ENCODE measurements around the gene SMIM27. TPM values are rescaled to one million over a fixed set of nuclear protein-coding genes. Genes with fewer than 3 reads are reported as not detected.

The SMIM27 gene
- total and polyA plus RNA-seq, 2 donors from 2014 or later: 14.6 to 36.9 TPM

GRCh38 chr9:32526707-32527048 is 25.4 kb upstream of the SMIM27 start:
- DNase-seq (no peak), FAIRE-seq (no peak)
- intact Hi-C loops (cut with DNase I): no loop called here
- H3K4me3 ChIP-seq (ENCODE audit: low read length in 3 of 3): peak overlapping the region; percentile 88 to 99 (median 96)
- peak overlapping the region; percentile 61 to 98 (median 83) for H3K9ac ChIP-seq (ENCODE audit: low read length in 3 of 3)
- no peaks in the 10 kb centered on the region for H3K9me3 ChIP-seq (ENCODE audit: control insufficient read depth in 2 of 3, insufficient read depth in 1 of 3, low read length in 3 of 3)
- no peaks in the 10 kb centered on the region for H3K27me3 ChIP-seq (ENCODE audit: control insufficient read depth, insufficient read depth, low read length)
- TF ChIP-seq CTCF (IDR thresholded peaks at IDR 0.05; ENCODE audit: borderline replicate concordance, extremely low read depth, insufficient read depth): no peak
- H3K27ac ChIP-seq (ENCODE audit: low read depth in 2 of 2, low read length in 2 of 2): peak overlapping the region in 1 of 2 donors; percentile 86
- no peaks in the 10 kb centered on the region for H3K36me3 ChIP-seq (ENCODE audit: control insufficient read depth in 2 of 3, insufficient read depth in 3 of 3, low read length in 3 of 3)
- H3K4me1 ChIP-seq (ENCODE audit: control insufficient read depth in 2 of 3, insufficient read depth in 2 of 3, low read depth in 1 of 3, low read length in 3 of 3): peaks cover 0 to 7% (median 3%) of the 10 kb centered on the region in 3 donors

- Histone ChIP-seq H3K27me3 (ENCODE audit: control insufficient read depth, insufficient read depth, low read length) (no peaks in the 10 kb centered on the region), H3K4me1 (ENCODE audit: control insufficient read depth in 2 of 3, insufficient read depth in 2 of 3, low read depth in 1 of 3, low read length in 3 of 3) (no peaks in the 10 kb centered on the region), H3K9ac (ENCODE audit: low read length in 3 of 3) (no peak overlapping the region), H3K27ac (ENCODE audit: low read depth in 2 of 2, low read length in 2 of 2) (no peak overlapping the region), H3K36me3 (ENCODE audit: control insufficient read depth in 2 of 3, insufficient read depth in 3 of 3, low read length in 3 of 3) (no peaks in the 10 kb centered on the region), H3K9me3 (ENCODE audit: control insufficient read depth in 2 of 3, insufficient read depth in 1 of 3, low read length in 3 of 3) (no peaks in the 10 kb centered on the region), H3K4me3 (ENCODE audit: low read length in 3 of 3) (no peak overlapping the region)
- no peak for DNase-seq
- no peak for FAIRE-seq
- no peak for TF ChIP-seq CTCF (IDR thresholded peaks at IDR 0.05; ENCODE audit: borderline replicate concordance, extremely low read depth, insufficient read depth)
- intact Hi-C loops (cut with DNase I): no loop called here
Observed at GRCh38 chr9:32533336-32533735, 18.8 kb upstream of the SMIM27 start.

GRCh38 chr9:32533816-32534215 is 18.3 kb upstream of the SMIM27 start:
- no peak for DNase-seq
- intact Hi-C loops (cut with DNase I): no loop called here
- FAIRE-seq: no peak
- Histone ChIP-seq H3K4me1 (ENCODE audit: control insufficient read depth in 2 of 3, insufficient read depth in 2 of 3, low read depth in 1 of 3, low read length in 3 of 3) (no peaks in the 10 kb centered on the region), H3K36me3 (ENCODE audit: control insufficient read depth in 2 of 3, insufficient read depth in 3 of 3, low read length in 3 of 3) (no peaks in the 10 kb centered on the region), H3K4me3 (ENCODE audit: low read length in 3 of 3) (no peak overlapping the region), H3K9me3 (ENCODE audit: control insufficient read depth in 2 of 3, insufficient read depth in 1 of 3, low read length in 3 of 3) (no peaks in the 10 kb centered on the region), H3K9ac (ENCODE audit: low read length in 3 of 3) (no peak overlapping the region), H3K27ac (ENCODE audit: low read depth in 2 of 2, low read length in 2 of 2) (no peak overlapping the region), H3K27me3 (ENCODE audit: control insufficient read depth, insufficient read depth, low read length) (no peaks in the 10 kb centered on the region)
- TF ChIP-seq CTCF (IDR thresholded peaks at IDR 0.05; ENCODE audit: borderline replicate concordance, extremely low read depth, insufficient read depth): no peak

- intact Hi-C loops (cut with DNase I): no loop called here
- H3K9me3 ChIP-seq (ENCODE audit: control insufficient read depth in 2 of 3, insufficient read depth in 1 of 3, low read length in 3 of 3): no peaks in the 10 kb centered on the region
- H3K4me3 ChIP-seq (ENCODE audit: low read length in 3 of 3): no peak overlapping the region
- DNase-seq: no peak
- H3K27ac ChIP-seq (ENCODE audit: low read depth in 2 of 2, low read length in 2 of 2): no peak overlapping the region
- FAIRE-seq: no peak
- H3K27me3 ChIP-seq (ENCODE audit: control insufficient read depth, insufficient read depth, low read length): no peaks in the 10 kb centered on the region
- no peaks in the 10 kb centered on the region for H3K4me1 ChIP-seq (ENCODE audit: control insufficient read depth in 2 of 3, insufficient read depth in 2 of 3, low read depth in 1 of 3, low read length in 3 of 3)
- peaks cover 6 to 24% (median 17%) of the 10 kb centered on the region in 3 donors for H3K36me3 ChIP-seq (ENCODE audit: control insufficient read depth in 2 of 3, insufficient read depth in 3 of 3, low read length in 3 of 3)
- no peak for TF ChIP-seq CTCF (IDR thresholded peaks at IDR 0.05; ENCODE audit: borderline replicate concordance, extremely low read depth, insufficient read depth)
- no peak overlapping the region for H3K9ac ChIP-seq (ENCODE audit: low read length in 3 of 3)
Observed at GRCh38 chr9:32543047-32543446, 9.1 kb upstream of the SMIM27 start.
